NCI-H187 (cell line): ENCODE measurements around the gene FAAP20.

ENCODE experiments used
- DNase-seq, 2 experiments: peaks; one replicate each; lab custom pipeline; 2025; lab: John Stamatoyannopoulos, UW

The FAAP20 gene

DNA sequence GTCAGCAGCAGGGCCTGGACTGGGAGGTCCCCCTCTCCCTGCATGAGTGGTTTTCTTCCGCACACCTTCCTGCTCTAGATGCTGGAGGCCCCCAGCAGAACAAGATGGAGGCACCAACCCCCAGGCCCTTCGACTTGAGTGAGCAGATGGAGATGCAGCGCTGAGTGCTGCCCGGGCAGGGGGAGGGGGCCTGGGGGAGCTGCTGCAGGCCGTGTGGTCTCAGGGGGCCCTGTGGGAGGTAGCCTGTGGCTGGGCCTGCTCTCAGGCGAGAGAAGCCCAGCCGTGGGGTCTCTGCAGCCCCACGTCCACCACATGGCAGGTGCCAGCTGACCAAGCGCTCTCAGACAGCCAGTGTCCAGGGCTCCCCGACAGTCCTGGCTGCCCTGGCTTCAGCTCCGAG, 1.2 kb upstream of the FAAP20 start:
- no peak for DNase-seq

- peak; percentile 64 to 83 for DNase-seq
Measured at GRCh38 chr1:2194898-2195673, 514 bp upstream of the FAAP20 start.

DNA sequence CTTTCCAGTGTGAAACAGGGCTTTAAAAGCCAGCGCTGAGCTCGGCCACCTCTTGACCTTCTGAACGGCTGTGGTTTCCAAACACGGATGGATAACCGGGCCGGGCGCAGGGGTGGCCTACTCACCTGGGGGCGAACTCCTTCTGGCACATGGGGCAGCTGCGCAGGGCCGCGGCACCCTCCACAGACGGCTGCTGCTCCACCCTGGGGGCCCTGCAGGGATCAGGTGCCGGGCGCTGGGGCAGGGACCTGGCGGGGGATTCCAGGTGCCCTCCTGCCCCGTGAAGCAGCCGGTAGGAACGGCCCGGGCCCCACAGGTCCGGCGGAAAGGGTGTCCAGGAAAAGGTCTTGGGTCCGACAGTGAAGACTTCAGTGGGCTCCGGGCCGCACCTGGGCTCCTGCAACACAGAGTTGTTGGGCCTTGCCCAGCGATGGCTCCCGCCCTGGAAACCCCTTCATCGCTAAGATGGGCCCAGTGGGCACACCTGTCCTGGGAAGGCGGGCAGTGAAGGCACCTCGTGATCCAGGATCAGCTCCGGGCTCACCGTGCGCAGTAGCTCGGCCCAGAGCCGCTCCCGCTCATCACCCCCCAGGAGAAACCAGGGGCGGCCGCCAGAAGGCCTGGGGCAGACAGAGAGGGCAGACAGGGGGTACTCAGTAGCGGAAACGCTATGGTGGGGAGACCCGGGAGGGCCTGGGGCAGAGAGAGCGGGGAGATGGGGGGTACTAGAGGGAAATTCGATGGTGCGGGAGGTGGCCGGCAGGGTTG, 874 bp downstream of the FAAP20 start:
- no peak for DNase-seq

DNA sequence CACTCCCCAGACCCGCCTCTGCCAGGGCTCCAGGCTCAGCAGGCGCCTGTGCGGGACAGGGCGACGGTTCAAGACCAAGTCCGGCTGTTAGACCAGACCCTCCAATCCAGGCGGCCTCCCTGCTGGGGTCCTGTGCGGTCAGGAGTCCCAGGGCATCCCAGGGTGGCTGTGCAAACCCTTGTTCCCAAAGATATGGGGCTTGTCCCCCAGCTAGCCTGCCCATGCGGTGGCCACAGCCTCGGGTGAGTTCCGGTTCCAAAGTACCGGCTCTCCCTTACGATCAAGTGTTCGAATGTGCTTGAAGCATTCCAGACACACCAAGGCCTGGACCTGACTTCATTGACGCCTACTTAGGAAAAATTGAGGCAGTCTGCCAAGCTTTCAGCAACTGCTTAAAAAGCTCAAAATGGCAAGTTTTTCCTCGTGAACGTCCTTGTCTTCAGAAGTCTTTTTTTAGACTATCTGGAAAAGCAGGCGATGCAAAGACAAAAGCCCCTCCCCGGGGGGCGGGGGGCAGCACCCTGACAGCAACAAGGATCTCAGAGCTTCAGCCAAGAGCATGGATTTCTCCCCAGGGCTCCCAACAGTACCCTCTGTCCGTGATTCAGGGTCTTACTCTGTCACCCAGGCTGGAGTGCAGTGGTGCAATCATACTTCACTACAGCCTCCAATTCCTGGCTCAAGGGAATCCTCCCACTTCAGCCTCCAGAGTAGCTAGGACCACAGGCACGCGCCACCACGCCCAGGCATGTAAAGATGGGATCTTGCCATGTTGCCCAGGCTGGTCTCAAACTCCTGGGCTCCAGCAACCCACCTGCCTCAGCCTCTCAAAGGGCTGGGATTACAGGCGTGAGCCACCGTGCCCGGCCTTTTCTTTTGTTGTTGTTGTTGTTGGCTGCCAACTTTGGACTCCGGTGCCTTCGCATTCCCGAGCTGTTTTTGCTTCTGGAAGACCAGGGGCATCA, 2.3 kb downstream of the FAAP20 start:
- DNase-seq: no peak

- no peak for DNase-seq
Measured at GRCh38 chr1:2190491-2190976, 4.0 kb downstream of the FAAP20 start.

- DNase-seq: peak; percentile 90 to 95
Measured at GRCh38 chr1:2189459-2190425, 4.8 kb downstream of the FAAP20 start.

DNA sequence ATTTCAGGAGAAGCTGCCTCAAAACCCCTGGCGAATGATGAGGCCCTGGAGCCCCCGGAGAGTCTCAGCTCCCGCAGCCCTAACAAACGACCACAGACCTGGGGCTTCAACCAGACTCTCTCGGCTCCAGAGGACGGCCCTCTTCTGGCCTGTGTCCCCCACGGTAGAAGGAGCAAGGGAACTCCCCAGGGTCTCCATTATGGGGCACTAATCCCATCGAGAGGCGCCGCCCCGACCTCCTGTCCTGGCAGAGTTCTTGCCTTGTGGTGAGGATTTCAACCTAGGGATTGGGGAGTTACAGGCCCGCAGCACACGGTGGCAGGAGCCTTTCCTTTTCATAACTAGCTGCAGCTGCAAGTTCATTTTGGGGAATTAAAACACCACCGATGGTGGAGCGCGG, 6.2 kb downstream of the FAAP20 start:
- DNase-seq: no peak

DNA sequence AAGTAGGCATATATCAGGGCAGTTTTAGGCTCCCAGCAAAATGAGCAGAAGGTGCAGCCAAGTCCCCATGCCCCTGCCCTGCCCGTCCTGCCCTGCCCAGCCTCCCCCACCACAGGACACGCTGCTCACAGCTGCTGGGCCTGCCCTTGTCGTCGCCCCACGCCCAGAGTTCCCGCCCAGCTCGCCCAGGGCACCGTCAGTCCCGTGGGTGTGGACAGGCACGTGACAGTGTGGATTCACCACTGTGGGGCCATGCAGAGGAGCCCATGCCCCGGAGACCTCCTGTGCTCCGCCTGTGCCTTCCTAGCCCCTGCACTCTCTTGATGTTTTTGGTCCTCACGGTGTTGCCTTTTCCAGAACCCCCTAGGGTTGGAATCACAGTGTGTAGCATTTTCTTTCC, 7.0 kb downstream of the FAAP20 start:
- no peak for DNase-seq

GRCh38 chr1:2186901-2187300, 7.7 kb downstream of the FAAP20 start:
- no peak for DNase-seq

DNA sequence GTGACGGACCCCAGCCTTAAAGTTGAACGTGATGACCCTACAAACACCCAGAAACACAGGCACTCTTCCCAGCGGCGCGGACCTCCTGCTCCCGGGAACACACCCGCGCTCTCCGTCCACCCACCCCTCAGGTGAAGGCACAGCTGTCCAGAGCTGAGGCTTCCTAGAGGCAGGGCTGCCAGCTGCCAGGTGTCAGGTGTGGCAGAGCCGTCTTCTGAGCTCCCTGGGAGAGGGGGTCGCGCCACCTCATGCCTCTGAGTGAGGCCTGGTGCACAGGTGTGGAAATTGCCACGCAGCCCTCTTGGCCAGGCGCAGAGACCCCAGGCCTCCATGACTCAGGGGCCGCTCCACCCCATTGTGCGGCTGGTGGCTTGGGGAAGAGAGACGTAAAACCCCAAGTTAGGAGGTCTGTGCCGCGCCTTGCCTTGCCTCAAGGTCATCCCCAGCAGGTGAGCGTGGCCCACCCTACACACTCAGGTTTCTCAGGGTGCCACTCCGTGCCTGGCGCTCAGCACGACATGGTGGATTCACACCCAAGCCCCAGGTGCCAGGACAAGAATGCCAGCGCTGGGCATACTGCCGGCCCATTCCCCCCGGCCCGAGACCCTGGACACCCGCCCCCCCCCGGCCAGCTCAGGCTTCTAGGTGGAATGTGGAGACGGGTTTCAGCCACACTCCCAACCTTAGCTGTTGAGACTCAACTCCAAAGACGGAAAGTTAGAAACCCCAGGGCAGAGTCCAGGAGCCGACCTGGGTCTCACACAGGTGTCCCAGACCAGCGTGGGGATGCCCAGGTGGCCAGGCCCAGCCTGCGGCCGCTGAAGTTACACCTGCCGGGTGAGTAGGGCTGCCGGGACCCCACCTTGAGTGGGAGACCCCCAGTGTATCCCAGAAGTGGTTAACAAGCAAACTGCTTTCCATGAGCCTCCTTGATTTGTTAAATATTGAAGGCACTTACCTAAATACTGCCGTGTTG, 8.4 kb downstream of the FAAP20 start:
- no peak for DNase-seq

DNA sequence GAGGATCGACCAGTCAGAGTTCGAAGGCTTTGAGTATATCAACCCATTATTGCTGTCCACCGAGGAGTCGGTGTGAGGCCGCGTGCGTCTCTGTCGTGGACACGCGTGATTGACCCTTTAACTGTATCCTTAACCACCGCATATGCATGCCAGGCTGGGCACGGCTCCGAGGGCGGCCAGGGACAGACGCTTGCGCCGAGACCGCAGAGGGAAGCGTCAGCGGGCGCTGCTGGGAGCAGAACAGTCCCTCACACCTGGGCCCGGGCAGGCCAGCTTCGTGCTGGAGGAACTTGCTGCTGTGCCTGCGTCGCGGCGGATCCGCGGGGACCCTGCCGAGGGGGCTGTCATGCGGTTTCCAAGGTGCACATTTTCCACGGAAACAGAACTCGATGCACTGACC, 9.6 kb downstream of the FAAP20 start:
- DNase-seq: no peak

DNA sequence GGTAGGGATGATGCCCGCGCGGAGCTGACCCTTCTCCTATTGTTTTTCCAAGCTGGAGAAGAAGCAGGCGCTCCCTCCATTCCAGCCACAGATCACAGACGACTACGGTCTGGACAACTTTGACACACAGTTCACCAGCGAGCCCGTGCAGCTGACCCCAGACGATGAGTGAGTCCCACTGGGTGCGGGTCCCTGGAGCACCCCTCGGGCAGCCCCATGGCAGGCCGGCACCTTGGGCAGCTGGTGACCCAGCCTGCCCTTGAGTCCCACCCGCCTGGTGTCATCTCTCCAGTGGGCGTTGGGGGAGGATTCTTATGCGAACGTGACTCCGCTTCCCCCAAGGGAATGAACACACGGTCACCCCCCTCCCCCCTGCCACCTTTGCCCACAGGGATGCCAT, 10.0 kb downstream of the FAAP20 start:
- no peak for DNase-seq

- DNase-seq: no peak
Measured at GRCh38 chr1:2183937-2184334, 10.6 kb downstream of the FAAP20 start.

DNA sequence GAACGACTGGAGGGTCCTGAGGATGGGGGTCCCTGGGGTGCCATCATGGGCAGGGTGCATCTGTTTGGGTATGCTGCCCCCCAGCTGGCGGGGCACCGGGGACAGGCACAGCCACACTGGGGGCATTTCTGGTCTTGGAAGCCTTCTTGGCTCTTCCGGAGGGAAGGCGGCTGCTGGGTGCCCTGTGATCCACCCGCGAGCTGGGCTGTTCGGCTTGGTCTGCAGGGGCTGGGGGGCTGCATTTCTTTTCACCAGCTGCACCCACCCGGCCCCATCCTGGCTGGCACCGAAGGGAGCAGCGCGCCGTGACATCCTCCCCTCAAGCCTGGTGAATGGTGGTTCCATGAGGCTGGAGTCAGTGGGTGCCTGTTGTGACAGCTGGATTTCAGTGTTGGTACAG, 12.2 kb downstream of the FAAP20 start:
- no peak for DNase-seq

- DNase-seq: no peak
Measured at GRCh38 chr1:2181752-2182151, 12.8 kb downstream of the FAAP20 start.

DNA sequence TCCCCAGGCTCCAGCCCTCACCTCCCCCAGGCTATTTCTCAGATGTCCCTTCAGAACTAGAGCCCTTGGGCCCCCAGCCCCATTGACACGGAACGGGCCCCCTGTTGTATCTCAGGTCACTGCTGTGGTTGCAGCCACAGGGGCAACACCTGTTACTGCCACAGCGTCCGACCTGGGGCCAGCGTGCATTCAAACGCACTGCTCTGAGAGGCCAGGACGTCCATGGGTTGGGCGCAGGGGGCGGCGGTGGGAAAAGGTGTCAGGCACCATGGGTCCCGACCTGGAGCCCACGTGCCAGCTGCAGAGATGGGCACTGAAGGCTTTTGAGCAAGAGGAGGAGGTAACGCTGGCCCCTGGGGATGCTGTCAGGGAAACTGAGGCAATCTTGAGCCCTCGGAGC, 13.3 kb downstream of the FAAP20 start:
- DNase-seq: no peak

GRCh38 chr1:2180297-2181245, 14.0 kb downstream of the FAAP20 start:
- no peak for DNase-seq

- peak; percentile 32 to 62 for DNase-seq
Measured at GRCh38 chr1:2179283-2180013, 15.1 kb downstream of the FAAP20 start.
